Fibroblast of upper back skin (primary cell): Measurements from ENCODE around the gene FGFBP1.

ENCODE experiments used
- DNase-seq: peaks from one replicate; pipeline ENCODE4 v3.0.0-alpha.2; 2013

The FGFBP1 gene

DNA sequence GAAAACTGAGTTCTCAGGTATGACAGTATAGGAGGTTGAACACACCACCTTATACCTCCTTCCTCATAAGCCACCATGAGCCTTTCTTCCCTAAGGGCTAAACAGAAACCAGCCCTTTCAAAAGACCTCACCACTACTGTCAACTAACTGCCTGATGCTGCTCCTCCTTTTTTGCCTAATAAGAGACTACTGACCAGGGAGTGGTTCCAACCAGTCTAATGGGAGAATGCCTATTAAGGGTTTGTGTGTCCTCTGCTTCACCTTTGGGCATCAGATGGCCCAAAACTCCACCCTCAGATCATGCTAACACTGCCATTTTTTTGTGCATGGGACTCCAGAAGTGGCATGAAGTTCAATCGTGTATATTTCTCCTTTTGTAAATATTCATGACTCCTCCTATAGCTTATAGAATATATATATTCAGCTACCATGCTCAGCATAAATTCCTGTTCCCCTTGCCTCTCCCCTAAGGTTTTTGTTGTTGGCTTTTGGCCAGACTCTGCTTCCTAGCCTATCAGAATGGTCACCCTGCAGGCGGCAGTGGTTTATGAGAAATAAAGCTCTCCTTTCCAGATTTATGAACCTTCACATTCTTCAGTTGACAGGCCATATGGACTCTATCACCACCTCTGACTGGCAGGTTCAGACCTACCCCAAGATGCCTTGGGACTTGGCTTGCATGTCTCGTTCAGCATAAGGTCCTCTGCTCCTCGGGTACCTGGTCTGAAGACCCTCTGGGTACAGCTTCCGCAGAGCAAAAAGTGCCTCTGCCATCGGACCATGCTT, 28.2 kb downstream of the FGFBP1 start:
- DNase-seq: no peak

DNA sequence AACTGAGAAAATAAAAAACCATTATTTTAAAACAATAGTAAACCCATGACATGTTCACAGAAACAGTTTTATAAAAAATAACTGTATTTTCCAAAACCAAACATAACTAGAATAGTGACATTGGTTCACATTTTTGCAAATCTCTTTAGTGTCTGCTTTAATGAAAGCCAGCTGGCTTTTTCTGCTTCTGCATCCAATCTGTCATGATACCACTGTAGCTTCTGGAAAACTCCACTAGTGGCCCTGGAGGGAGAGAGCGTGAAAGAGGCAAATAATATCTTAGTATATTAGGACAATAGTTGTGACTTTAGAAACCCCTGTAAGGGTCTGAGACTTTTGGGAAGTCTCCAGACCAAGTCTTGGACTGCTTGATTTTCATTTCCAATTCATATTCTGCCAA, 31.1 kb downstream of the FGFBP1 start:
- peak; percentile 56 for DNase-seq

DNA sequence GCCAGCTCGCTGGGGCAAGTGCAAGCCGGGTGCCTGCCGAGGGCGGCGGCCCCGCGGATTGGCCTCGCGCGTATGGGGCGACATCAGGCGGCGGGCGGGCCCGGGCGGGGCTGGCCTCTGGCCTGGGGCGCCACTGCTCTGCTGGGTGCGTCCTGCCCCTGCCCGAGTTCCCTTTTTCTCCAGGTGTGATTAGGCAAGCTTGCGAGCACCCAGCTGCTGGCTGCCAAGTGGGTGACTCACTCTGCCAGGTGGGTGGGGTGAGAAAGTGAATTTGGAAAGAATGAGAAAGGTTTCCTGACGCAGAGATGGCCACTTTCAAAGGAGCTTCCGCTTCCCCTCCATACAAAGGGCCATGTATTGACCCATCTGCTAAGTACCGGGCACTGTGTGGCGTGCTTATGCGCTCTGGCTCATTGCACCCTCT, 32.5 kb downstream of the FGFBP1 start:
- DNase-seq: no peak

DNA sequence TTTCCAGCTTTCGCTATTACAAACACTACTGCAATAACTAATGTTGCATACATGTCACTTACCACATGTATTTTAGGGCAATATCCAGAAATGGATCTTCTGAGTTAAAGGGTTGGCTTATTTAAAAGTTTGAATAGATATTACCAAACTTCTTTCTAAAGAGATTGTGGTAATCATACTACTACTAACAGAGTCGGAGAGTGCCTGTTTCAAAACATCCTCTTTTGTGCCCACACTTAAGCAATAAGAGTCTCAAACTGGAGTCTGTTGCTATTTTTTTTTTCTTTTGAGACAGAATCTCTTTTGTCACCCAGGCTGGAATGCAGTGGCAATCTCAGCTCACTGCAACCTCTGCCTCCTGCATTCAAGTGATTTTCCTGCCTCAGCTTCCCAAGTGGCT, 35.8 kb downstream of the FGFBP1 start:
- DNase-seq: no peak

DNA sequence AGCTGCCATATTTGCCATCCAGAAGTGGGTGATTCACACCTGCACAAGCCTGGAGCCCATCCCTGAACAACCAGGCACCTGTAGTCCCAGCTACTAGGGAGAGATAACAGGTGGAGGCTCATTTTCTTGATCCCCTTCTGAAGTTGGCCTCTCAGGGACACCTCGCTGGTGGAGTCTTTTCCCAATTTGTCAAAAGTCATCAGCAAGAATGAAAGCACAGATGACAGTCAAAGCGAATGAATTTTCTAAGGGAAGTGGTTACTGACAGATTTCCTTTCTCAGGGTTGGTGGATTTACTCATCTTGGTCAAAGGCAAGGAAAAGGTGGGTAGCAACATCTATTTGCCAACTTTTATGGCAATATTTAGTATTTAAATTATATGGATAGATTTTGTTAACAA, 36.5 kb downstream of the FGFBP1 start:
- no peak for DNase-seq

DNA sequence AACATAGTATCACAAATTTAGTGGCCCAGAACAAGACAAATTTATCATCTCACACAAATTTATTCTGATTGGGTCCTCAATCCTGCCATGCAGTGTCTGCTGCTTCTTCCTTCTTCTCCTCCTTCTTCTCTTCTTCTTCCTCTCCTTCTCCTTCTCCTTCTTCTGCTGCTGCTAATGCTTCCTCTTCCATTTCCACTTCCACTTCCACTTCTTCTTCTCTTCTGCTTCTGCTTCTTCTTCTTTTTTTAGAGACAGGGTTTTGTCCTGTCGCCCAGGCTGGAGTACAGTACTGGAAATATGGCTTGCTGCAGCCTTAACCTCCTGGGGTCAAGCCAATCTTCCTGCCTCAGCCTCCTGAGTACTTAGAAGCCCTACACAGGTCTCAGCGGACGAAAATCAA, 37.5 kb downstream of the FGFBP1 start:
- no peak for DNase-seq

DNA sequence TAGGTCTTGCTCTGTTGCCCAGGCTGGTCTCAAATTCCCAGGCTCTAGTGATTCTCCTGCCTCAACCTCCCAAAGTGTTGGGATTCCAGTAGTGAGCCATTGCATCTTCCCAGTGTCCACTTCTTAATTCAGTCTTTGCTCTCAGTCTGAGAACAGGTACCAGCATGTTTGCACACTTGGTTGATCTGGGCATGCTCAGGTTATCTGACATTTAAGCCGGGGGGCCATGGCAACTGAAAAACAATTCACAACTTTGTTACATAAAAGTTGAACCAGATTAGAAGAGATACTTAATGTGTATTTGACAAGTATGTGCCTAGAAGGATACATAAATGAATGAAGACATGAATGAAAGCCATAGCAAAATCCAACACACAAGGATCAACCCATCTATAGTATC, 39.0 kb downstream of the FGFBP1 start:
- DNase-seq: no peak

DNA sequence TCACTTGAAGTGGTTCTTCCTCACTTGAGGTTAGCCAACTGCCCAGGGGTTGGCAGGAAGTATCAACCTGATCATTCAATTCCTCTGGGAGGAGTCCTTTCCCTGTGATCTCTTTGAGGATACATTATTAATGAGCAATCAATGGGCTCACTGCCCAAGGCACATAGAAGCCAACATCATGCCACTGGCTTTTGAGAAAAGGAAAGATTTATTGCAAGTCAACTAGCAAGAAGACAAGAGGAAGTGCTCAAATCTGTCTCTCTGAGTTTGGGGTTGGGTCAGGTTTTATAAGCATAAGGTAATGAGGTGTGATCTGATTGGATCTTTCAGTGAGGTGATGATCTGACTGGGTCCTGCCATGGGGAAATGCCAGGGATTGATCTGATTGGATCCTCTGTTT, 39.6 kb downstream of the FGFBP1 start:
- peak; percentile 36 for DNase-seq

DNA sequence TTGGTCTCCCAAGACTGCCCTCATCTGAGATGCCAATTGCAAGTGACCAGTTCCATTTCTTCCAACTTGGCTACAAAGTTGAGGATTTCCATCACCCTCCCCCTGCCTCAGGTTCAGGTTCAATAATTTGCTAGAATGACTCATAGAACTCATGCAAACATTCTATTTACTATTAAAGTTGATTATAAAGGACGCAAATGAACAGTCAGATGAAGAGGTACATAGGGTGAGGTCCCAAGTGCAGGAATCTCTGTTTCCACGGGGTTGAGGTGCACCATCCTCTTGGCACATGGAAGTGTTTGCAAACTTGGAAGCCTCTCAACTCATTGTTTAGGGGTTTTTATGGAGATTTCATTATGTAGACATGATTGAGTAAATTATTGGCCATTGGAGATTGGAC, 41.0 kb downstream of the FGFBP1 start:
- no peak for DNase-seq

DNA sequence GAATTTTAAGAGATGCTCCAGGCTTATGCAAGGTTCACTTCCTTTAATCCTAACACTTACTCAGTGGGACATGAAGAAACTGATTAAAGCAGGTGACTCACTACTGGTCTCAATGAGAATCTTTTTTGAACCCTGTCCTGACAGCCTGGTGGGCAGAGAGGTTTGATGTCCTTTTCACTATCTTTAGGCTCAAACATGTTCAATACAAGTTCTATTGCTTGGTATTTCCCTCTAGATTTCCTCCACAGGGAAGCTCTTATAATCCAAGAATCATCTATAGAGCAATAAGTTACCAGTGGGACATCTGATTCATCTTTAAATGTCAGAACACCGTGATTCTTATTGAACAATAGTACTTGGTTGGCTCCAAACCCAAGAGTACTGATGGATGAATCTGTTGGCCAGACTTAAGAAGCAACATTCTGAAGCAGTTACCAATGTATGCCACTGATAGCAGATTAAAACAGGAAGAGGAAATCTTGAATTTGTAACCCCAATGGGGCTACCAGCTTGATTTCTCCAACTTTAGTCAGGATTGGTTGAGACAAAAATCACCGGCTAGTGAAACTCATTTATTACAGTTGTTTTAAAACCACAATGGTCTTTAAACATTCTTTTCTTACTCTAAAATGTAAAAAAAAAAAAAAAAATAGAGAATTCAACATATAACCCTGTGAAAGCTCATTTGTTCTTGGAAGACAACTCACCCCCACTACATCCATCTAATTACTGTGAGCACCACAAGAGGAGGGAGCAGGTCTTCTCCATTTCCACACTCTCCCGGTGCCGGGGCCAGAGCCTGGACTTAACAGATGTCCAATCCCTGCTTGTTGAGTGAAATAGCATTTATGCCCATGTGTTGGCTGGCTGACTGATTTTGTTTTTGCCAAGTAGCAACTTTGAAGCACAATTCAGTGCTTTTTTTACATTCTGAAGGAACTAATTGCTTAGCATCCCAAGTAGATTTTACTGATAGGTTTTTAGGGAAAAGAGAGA, 43.3 kb downstream of the FGFBP1 start:
- peak; percentile 68 for DNase-seq

DNA sequence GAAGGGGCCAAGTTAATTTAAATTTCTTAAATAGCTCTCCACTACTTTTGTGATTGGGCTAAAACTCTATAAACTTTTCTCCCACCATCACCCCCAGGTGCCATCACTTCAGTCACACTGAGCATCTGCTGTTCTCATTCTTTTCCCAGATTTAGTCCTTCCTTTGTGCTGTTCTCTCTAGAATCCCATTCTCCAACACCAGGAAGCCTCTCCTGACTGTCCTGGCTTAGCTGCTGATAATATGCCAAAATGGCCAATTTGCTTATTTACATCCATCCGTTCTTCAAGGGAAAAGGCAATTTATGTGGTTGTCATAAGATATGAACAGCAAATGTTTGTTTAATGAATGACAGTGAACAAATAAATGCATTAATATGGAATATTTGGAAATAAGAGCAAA, 44.1 kb downstream of the FGFBP1 start:
- DNase-seq: no peak

DNA sequence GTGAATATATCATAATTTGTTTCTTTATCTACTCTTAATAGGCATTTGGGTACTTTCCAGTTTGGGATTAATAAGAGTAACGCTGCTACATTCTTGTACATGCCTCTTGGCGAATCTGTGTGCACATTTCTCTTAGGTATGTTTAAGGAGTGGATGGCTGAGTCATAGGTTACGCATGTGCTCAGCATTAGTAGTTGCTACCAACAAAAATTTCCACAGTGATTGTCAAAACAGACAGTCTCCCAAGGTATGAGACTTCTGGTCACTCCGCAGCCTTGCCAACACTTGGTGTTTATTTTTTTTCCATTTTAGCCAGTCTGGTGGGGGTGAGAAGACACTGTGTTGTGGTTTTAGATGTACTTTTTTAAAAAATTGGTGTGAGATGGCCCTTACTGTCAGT, 44.6 kb downstream of the FGFBP1 start:
- peak; percentile 96 for DNase-seq

DNA sequence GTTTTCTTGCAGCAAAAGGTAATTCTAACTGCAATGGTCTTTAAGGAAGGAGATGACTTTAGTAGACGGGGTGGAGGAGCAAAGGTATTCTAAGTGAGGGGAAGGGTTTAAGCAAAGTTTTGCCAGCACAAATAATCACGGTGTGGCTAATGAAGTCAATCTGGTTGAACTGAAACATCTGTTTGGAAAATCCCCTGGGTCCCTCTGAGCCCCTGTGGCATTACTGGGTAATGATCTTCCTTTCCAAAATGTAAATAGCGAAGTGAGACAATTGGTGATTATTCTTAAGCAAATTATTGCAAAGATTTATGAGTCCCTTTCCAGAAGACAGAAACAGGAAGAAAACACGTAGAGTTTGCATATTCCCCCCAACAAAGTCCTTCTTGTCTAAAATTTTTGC, 47.2 kb downstream of the FGFBP1 start:
- DNase-seq: no peak

DNA sequence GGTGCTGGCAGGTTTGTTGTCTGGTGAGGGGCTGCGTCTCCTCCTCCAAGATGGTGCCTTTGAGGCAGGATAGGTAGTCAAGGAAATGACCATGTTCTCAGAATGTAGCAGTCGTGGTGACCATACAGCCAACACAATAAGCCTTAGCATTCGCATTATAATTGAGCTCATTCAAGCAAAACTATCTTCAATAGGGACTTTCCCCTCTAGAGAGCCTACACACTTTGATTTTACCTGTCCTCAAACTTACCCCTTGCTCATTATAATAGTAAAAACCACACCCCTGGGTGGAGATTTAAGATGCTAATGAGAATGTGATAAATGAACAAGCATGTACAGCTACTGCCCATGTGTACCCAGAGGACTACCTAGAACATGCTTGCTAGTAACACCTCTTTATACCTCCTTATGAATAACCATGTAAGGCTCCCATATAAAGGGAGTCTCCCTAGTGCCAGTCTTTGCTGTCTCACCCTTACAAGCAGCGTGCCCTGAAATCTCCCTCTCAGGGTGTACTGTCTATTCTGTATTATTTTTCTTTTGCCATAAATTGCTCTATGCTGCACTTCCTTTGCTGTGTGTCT, 48.2 kb downstream of the FGFBP1 start:
- no peak for DNase-seq

DNA sequence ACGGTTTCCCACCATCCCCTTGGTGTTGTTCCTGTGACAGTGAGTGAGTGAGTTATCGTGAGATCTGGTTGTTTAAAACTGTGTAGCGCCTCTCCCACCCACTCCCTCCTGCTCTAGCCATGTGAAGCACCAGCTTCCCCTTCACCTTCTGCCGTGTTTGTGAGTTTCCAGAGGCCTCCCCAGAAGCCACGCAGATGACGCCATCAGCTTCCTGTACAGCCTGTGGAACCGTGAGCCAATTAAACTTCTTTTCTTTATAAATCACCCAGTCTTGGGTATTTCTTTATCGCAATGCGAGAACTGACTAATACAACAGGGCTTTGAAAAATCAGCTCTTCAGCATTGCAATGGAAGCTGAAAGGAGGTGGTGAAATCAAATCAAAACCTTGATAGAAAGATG, 50.0 kb downstream of the FGFBP1 start:
- no peak for DNase-seq
